Body of pancreas (tissue), 4 donors: Measurements from ENCODE around the gene PTX4.
A peak's percentile ranks its signal among the peaks of the same experiment; 100 is the strongest.

Source experiments
- CTCF ChIP-seq, 7 experiments: fragments of 450-650 bp in 4 of 7; fragments of 200-600 bp in 3 of 7; sonication (generic) in 3 of 7; IDR thresholded peaks; one replicate each; pipeline ENCODE4 v1.5.1; 2016 to 2019; ENCODE audit warnings: antibody characterized with exemption in 7 of 7
- POLR2A ChIP-seq, 3 donors: fragments of 450-650 bp; IDR thresholded peaks; one replicate each; pipeline ENCODE4 v1.6.1; 2016; ENCODE audit warnings: antibody characterized with exemption in 3 of 3, mild to moderate bottlenecking in 2 of 3

DNA sequence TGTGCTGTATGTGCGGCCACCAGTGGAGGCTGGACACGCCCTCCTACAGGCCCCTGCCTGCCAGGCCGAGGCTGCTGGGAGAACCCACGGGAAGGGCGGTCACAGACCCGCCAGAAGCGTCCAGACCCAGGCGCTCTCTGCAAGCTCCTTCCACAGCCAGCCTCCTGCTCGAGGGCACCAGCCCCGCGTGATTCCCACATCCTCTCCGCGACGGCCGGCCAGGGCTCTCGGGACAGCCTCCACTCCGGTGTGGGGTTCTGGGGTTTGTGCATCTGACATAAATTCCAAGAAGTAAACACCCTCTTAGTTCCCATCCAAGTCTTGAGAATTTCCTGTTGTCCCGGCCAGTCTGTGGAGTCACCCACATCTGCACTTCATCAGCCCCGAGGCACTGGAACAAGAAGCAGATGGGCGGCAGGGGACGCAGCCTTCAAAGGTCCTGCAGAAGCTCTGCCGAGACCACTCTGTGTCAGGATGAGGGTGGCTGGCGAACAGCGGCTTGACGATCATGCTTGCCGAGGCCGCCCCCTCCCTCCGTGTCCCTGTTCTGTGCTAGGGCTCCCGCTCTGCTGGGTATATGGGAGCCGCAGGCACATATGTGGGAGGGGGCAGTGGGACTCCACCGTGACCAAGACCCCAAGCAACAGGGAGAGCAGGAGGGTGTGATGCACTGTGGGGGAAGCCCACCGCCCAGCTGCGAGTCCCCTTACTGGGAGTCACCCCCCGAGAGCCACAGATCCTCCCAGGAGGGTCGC is 42.3 kb upstream of the PTX4 start:
- TF ChIP-seq POLR2A (IDR thresholded peaks at IDR 0.05) (peak; percentile 3 to 45 (median 39)), CTCF (IDR thresholded peaks at IDR 0.05) (no peak)
